SJCRH30 (cell line): ENCODE data around the gene HPCAL4. TPM values are rescaled to one million over a fixed set of nuclear protein-coding genes. Genes with fewer than 3 reads are reported as not detected.
A peak's percentile ranks its signal among the peaks of the same experiment; 100 is the strongest.

Source experiments
- DNase-seq, 2 experiments: peaks; one replicate each; pipeline ENCODE4 v3.0.0-alpha.2; 2015 to 2020
- H3K27ac ChIP-seq: fragments of 250-450 bp; sonication (Bioruptor Pico); 2 replicates; pipeline ENCODE4 v1.5.1; 2020; ENCODE audit warnings: mild to moderate bottlenecking, moderate library complexity
- H3K27me3 ChIP-seq: fragments of 250-450 bp; sonication (Bioruptor Pico); 2 replicates; pipeline ENCODE4 v1.5.1; 2020; ENCODE audit warnings: mild to moderate bottlenecking, moderate library complexity
- H3K36me3 ChIP-seq: fragments of 250-450 bp; sonication (Bioruptor Pico); 2 replicates; pipeline ENCODE4 v1.5.1; 2020; ENCODE audit warnings: mild to moderate bottlenecking, moderate library complexity
- H3K4me1 ChIP-seq: fragments of 250-450 bp; sonication (Bioruptor Pico); 2 replicates; pipeline ENCODE4 v1.5.1; 2020; ENCODE audit warnings: mild to moderate bottlenecking, moderate library complexity
- H3K4me3 ChIP-seq: fragments of 250-450 bp; sonication (Bioruptor Pico); 2 replicates; pipeline ENCODE4 v1.5.1; 2020; ENCODE audit warnings: mild to moderate bottlenecking, moderate library complexity
- H3K9me3 ChIP-seq: fragments of 250-450 bp; sonication (Bioruptor Pico); replicated peaks from 2 replicates; pipeline ENCODE4 v1.5.1; 2020; ENCODE audit warnings: mild to moderate bottlenecking, moderate library complexity
- total RNA-seq: library from RNA; depleted of rRNA; stranded (reverse); fragments of >200 nt; shearing (Covaris generic); gene quantifications from 2 replicates; pipeline ENCODE4 v1.2.3, GENCODE V29; 2014

Gene HPCAL4
- total RNA-seq, 1 experiment from 2014 or later, result 0.42 TPM

DNA sequence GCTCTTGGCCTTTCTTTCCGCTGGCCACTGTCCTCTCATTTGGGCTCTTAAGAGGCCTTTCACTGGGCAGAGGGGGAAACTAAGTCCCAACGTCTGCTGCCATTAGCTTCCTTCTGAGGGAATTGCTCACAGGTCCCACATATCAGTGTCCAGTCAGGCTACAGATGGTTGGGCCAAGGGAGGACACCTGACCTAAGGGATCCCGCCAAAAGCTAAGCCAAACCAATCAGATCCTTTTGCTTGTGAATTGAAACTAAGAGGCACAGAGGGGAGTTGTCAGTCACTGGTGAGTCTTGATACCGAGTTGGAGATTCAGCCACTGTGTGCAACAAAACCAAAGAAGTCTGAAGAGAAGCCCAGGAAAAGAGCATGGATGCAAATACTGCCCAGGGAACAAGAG, 13.6 kb downstream of the HPCAL4 start:
- no peaks in the 10 kb centered on the region for H3K4me1 ChIP-seq
- H3K36me3 ChIP-seq, result no peaks in the 10 kb centered on the region
- H3K27me3 ChIP-seq, result no peaks in the 10 kb centered on the region
- DNase-seq, result no peak
- H3K27ac ChIP-seq, result no peak overlapping the region
- H3K9me3 ChIP-seq, result no peaks in the 10 kb centered on the region
- no peak overlapping the region for H3K4me3 ChIP-seq

- DNase-seq, result no peak
- no peaks in the 10 kb centered on the region for H3K27me3 ChIP-seq
- no peaks in the 10 kb centered on the region for H3K36me3 ChIP-seq
- no peaks in the 10 kb centered on the region for H3K9me3 ChIP-seq
- H3K27ac ChIP-seq, result no peak overlapping the region
- no peaks in the 10 kb centered on the region for H3K4me1 ChIP-seq
- no peak overlapping the region for H3K4me3 ChIP-seq
Observed at GRCh38 chr1:39676948-39677548, 14.2 kb downstream of the HPCAL4 start.

DNA sequence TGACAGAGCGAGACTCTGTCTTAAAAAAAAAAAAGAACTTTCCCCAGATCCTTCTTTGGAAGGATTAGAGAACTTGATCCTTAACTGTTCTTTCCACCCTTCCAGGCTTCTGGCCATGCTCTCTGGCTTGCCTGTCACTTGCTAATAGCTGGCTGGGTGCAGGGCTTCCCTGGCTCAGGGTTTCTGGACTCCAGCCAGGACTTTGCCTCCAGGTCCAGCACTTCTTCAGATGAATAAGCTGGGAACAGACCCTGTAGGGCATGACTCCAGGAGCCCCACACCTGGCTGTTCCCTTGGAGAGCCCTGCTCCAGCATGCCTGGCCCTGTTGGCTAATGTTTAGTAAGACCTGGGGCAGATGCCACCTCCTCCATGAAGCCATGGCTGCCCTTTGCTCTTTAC, 16.0 kb downstream of the HPCAL4 start:
- no peaks in the 10 kb centered on the region for H3K4me1 ChIP-seq
- H3K9me3 ChIP-seq, result no peaks in the 10 kb centered on the region
- peaks cover 11% of the 10 kb centered on the region for H3K27me3 ChIP-seq
- H3K27ac ChIP-seq, result no peak overlapping the region
- no peak for DNase-seq
- no peaks in the 10 kb centered on the region for H3K36me3 ChIP-seq
- H3K4me3 ChIP-seq, result no peak overlapping the region

GRCh38 chr1:39673215-39673614, 18.0 kb downstream of the HPCAL4 start:
- Histone ChIP-seq H3K9me3 (no peaks in the 10 kb centered on the region), H3K27ac (no peak overlapping the region), H3K36me3 (no peaks in the 10 kb centered on the region), H3K27me3 (peaks cover 17% of the 10 kb centered on the region), H3K4me3 (no peak overlapping the region), H3K4me1 (no peaks in the 10 kb centered on the region)
- no peak for DNase-seq

DNA sequence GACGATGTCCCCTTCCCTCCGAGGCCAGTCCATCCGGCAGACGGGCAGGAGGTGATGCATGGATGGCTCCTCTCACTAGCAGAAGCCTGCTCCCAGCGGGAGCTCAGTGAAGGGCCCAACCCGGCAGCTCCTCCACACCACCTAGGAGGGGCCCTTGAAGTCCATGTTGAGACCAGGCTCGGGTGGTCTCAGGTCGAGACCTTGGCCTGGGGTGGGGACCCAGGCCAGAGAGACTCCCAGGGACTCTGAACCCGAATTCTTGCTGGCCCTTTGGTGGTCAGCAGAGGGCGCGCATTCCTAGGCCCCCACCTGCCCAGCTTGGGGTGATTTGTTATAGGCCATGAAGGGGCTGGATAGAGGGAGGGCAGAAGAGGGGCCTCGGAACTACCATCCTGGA, 18.7 kb downstream of the HPCAL4 start:
- DNase-seq, result peak; percentile 27 to 47
- Histone ChIP-seq H3K27ac (no peak overlapping the region), H3K27me3 (peaks cover 17% of the 10 kb centered on the region), H3K4me1 (no peaks in the 10 kb centered on the region), H3K36me3 (no peaks in the 10 kb centered on the region), H3K9me3 (no peaks in the 10 kb centered on the region), H3K4me3 (peak overlapping the region; percentile 56)

DNA sequence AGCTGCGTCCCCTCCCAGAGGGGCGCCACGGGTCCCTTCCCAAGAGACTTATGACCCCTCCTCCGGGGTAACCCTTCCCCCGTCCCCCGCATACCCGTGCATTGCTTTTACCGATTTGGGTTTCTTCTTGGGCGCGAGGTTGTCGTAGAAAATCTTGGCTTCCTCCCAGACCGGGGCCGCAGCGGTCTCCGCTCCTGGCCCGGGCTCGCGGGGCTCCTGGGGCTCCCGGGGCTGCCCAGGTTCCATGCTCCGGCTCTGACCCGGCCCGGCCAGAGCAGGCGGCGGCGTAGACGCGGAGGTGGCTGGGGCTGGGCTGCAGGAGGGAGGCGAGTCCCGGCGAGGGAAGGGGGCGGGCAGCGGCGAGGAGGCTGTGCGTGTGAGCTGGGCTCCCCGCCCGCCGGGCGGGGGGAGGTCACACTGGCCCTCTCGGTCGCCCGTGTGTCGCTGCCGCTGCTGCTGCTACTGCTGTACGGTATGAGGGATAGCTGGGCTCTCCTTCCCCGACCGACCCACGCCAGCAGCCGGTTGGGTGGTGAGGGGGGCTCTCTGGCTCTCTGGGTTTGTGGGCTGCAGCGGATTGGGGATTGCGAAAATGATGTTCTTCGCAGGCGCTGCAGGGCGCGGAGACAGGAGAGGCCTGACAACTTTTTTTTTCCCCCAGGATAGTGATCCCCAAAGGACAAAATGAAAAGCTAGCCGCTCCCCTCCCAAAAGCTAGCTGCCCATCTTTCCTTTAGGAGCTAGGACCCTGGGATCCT, 19.3 kb downstream of the HPCAL4 start, which contains the start of gene NT5C1A:
Gene NT5C1A (minus strand): TSS at position 315 of the 758 bp plus-strand sequence. CDS start 69 bp downstream, at position 246.
- Histone ChIP-seq H3K4me1 (no peaks in the 10 kb centered on the region), H3K27me3 (peaks cover 17% of the 10 kb centered on the region), H3K4me3 (peak within 1 kb of the TSS; percentile 56), H3K9me3 (no peaks in the 10 kb centered on the region), H3K27ac (no peak within 1 kb of the TSS), H3K36me3 (no peaks in the 10 kb centered on the region)
- DNase-seq, result peak; percentile 32 to 43

DNA sequence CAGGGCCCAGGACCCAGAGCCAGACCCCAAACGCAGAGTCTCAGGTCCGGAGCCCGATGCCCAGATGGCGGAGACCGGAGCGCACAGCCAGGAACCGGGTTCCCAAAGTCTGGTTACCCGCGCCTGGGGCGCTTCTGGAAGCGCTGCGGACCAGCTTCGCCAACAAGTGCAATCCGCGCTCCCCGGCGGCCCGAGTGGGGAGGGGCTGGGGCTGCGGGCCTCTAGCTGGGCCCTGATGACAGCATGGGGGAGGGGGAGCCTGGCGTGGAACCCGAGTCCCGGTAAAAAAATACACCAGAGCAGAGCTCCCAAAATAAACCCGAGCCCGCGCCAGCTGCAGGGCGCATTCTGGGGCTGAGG, 19.8 kb downstream of the HPCAL4 start:
- H3K9me3 ChIP-seq, result no peaks in the 10 kb centered on the region
- peak overlapping the region; percentile 56 for H3K4me3 ChIP-seq
- no peaks in the 10 kb centered on the region for H3K36me3 ChIP-seq
- peaks cover 17% of the 10 kb centered on the region for H3K27me3 ChIP-seq
- H3K27ac ChIP-seq, result no peak overlapping the region
- peak; percentile 42 to 54 for DNase-seq
- no peaks in the 10 kb centered on the region for H3K4me1 ChIP-seq

DNA sequence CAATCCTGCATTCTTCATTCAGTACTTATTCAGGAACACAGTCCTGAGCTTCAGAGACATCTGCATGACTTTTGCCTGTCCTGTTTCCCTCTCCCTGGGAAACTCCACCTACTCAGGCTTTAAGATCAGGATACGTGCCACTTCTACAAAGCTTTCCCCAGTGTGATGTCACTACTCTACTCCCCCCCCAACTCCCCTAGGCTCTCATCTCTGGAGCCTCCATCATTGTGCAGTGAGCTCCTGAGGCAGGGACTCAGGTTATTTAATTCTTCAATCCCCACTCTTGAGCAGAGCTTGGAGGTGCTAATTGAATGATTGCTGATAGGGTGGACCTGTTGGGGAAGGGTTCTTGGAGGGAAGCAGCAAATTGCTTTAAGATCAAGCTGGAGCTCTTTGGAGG, 20.5 kb downstream of the HPCAL4 start:
- peaks cover 17% of the 10 kb centered on the region for H3K27me3 ChIP-seq

GRCh38 chr1:39668894-39669293, 22.3 kb downstream of the HPCAL4 start:
- no peak for DNase-seq

More for the DNA sequence above, 20.5 kb downstream of the HPCAL4 start:
- no peaks in the 10 kb centered on the region for H3K9me3 ChIP-seq
- no peaks in the 10 kb centered on the region for H3K4me1 ChIP-seq
- no peak overlapping the region for H3K4me3 ChIP-seq
- H3K27ac ChIP-seq, result no peak overlapping the region
- H3K36me3 ChIP-seq, result no peaks in the 10 kb centered on the region
- no peak for DNase-seq

DNA sequence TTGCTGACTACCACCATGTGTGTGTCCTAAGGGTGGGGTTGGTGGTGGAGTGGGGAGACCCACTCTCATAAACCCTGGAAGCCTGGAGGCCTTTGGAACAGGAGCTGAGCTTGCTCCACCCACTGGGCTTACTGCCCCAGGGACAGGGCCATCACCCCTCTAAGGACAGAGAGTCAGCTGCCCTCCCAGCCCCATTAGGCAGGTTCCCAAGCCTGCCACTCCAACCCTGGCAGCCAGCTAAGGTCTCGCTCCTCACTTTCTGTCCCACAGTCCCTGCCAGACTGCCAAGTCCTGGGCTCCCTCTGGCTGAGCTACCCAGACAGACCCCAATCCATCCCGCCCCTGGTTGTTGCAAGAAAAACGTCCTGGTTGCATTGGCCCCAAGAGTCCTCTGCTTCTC, 23.1 kb downstream of the HPCAL4 start:
- no peaks in the 10 kb centered on the region for H3K36me3 ChIP-seq
- no peaks in the 10 kb centered on the region for H3K4me1 ChIP-seq
- no peak overlapping the region for H3K27ac ChIP-seq
- DNase-seq, result no peak
- H3K27me3 ChIP-seq, result peaks cover 17% of the 10 kb centered on the region
- no peaks in the 10 kb centered on the region for H3K9me3 ChIP-seq
- H3K4me3 ChIP-seq, result no peak overlapping the region

More at GRCh38 chr1:39668894-39669293, 22.3 kb downstream of the HPCAL4 start:
- Histone ChIP-seq H3K4me3 (no peak overlapping the region), H3K27me3 (peaks cover 17% of the 10 kb centered on the region), H3K9me3 (no peaks in the 10 kb centered on the region), H3K36me3 (no peaks in the 10 kb centered on the region), H3K27ac (no peak overlapping the region), H3K4me1 (no peaks in the 10 kb centered on the region)

DNA sequence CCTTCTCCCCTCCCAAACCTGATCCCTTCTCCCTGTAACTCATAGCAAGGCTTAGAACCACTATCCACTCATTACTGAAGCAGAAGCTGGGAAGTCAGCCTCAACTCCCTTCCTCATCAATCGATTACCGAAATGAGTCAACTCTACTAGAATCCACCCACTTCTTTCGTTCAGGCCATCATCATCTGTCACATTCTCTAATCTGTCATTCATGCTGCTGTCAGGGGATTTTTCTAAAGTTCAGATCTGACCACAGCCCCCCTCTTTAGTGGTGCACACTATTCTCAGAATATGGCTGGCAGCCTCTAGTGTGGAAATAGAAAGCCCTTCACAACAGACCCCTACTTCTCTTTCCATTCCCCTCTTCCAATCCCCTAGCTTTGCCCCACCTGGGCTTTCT, 24.5 kb downstream of the HPCAL4 start:
- Histone ChIP-seq H3K9me3 (no peaks in the 10 kb centered on the region), H3K27me3 (peaks cover 17% of the 10 kb centered on the region), H3K27ac (no peak overlapping the region), H3K4me1 (no peaks in the 10 kb centered on the region), H3K4me3 (no peak overlapping the region), H3K36me3 (no peaks in the 10 kb centered on the region)
- DNase-seq, result no peak

DNA sequence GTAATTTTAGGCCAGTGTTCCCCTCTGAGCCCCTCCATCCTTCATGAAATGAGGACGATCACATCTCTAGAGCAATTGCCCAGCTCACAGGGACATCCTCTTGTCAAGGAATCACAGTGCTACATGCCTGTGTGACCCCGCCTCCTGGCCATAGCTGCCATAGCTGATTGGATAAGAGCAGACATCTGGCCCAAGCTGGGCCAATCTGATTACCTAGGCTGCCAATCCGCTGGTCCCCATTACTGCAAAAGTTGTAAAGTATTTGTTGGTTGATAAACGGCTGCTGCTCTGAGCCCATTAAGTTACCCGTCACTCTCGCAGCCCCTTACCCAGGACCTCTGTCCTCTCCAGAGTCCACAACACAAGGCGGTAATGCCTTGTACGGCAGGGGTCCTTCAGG, 27.7 kb downstream of the HPCAL4 start:
- no peak overlapping the region for H3K4me3 ChIP-seq
- no peak for DNase-seq
- H3K9me3 ChIP-seq, result no peaks in the 10 kb centered on the region
- H3K4me1 ChIP-seq, result no peaks in the 10 kb centered on the region
- no peak overlapping the region for H3K27ac ChIP-seq
- no peaks in the 10 kb centered on the region for H3K27me3 ChIP-seq
- no peaks in the 10 kb centered on the region for H3K36me3 ChIP-seq

DNA sequence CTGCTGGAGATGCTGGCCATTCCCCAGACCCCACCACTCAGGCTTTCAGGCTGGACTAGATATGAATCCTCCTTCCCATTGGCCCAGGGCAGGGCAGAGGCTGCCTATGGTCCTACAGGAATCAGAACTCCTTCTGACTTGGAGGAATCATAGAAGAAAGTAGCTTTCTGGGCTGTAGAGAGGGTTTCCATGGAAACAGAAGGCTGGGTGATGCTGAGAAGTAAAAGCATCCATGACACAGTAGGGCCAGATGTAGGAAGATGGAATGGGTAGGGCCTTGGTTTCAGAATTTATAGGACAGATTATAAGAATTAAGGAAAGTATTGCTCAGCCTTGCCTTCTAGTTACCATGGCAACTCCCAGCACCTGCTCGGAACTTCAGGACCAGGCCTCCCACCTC, 28.4 kb downstream of the HPCAL4 start:
- Histone ChIP-seq H3K9me3 (no peaks in the 10 kb centered on the region), H3K4me1 (no peaks in the 10 kb centered on the region), H3K4me3 (no peak overlapping the region), H3K27me3 (no peaks in the 10 kb centered on the region), H3K27ac (no peak overlapping the region), H3K36me3 (no peaks in the 10 kb centered on the region)
- DNase-seq, result no peak

- H3K4me1 ChIP-seq, result no peaks in the 10 kb centered on the region
- no peaks in the 10 kb centered on the region for H3K36me3 ChIP-seq
- H3K4me3 ChIP-seq, result no peak overlapping the region
- H3K9me3 ChIP-seq, result no peaks in the 10 kb centered on the region
- no peak overlapping the region for H3K27ac ChIP-seq
- DNase-seq, result no peak
- no peaks in the 10 kb centered on the region for H3K27me3 ChIP-seq
Observed at GRCh38 chr1:39659538-39659937, 31.7 kb downstream of the HPCAL4 start.

DNA sequence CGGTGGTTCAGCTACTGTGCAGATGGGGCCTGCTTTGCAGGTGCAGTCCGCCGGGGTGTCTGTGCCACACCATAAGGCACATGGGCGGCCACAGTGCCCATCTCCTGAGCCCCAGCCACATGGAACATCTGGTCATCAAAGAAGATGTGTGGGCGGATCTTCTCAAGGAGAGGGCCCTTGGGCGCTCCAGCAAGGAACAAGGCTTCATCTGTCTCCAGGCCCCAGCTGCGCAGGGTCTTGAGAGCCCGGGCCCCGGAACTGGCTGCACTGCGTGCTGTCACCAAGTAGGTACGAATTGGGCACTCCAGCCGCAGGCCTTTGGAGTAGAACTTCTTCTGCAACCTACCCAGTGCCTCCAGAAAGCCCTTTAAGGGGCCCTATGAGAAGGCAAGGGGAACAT, 32.1 kb downstream of the HPCAL4 start:
- no peak overlapping the region for H3K27ac ChIP-seq
- H3K36me3 ChIP-seq, result no peaks in the 10 kb centered on the region
- no peak for DNase-seq
- H3K9me3 ChIP-seq, result no peaks in the 10 kb centered on the region
- no peaks in the 10 kb centered on the region for H3K4me1 ChIP-seq
- no peaks in the 10 kb centered on the region for H3K27me3 ChIP-seq
- H3K4me3 ChIP-seq, result no peak overlapping the region
